ENCODE results near the gene EPB41L1.

- no peak for TF ChIP-seq CTCF (IDR thresholded peaks at IDR 0.05; ENCODE audit: poor library complexity, severe bottlenecking)
- no peak for TF ChIP-seq SMC3 (conservative IDR thresholded peaks at IDR 0.05; ENCODE audit: poor library complexity)
These were observed 53.7 kb downstream of the EPB41L1 start for GRCh38 chr20:36208257-36208656.
